Subcutaneous adipose tissue (tissue), 4 donors: Measurements from ENCODE around the gene MRPL21. TPM values are rescaled to one million over a fixed set of nuclear protein-coding genes. Genes with fewer than 3 reads are reported as not detected.

Experiments used
- total RNA-seq, 4 donors: library from RNA; depleted of rRNA; stranded (reverse); fragments of >200 nt; gene quantifications; one replicate each; pipeline ENCODE4 v1.1.0, GENCODE V29; 2016
- TF ChIP-seq, protein P1 (sequence below): fragments of 450-650 bp; IDR thresholded peaks from one replicate; pipeline ENCODE4 v1.5.1; 2016; ENCODE audit warnings: low read depth, mild to moderate bottlenecking, control low read depth, antibody characterized with exemption, moderate library complexity

Gene MRPL21
- total RNA-seq: 10 to 100 TPM; 23.5 to 47.6 (median 37.6) TPM

DNA sequence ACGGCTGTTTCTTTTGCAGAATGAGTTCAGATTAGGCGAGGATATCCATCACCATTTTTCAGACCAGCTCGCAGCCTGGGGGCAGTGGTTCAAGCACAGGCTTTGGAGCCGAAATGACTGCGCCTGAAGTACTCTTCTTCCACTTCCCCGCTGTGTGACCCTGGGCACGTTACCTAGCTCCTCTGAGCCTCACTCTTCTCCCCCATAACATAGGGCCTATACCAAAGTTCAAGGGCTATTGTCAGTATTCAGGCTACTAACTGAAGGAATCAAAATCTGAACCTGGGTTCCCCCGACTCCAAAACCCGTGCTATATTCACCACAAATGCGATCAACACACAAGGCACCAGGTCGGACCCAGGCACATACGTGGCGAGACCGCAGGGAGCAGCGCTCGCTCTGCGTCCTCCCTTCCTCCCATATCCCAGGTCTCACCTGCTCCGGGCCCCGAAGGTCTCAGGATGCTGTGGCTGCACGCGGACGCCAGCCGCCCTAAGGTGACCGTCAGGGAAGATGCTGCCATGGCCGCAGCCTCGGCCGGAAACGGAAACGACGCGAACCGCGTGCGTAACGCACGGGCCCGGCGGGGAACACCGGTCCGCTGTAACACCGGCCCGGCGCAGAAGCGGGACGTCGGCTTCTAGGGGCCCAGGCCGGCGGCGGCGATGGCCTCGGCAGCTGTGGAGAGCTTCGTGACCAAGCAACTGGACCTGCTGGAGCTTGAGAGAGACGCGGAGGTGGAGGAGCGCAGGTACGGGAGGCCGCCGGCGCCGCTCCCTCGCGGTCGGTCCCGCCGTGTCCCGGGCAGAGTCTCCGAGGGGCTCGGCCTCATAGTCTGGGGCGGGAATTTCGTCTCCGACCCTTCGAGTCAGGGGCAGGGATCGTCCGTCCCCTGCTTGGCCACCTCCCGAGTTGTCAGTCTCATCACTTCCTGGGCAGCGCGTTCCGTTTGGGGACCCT lies at the start of gene MRPL21, which contains the start of gene IGHMBP2:
MRPL21 (minus strand) TSS at position 545 of the 960 bp plus-strand sequence; CDS start at position 523, 22 bp downstream.
IGHMBP2 (plus strand) TSS at position 604 of the 960 bp plus-strand sequence; CDS start at position 666, 62 bp downstream.
- TF ChIP-seq, protein P1, sequence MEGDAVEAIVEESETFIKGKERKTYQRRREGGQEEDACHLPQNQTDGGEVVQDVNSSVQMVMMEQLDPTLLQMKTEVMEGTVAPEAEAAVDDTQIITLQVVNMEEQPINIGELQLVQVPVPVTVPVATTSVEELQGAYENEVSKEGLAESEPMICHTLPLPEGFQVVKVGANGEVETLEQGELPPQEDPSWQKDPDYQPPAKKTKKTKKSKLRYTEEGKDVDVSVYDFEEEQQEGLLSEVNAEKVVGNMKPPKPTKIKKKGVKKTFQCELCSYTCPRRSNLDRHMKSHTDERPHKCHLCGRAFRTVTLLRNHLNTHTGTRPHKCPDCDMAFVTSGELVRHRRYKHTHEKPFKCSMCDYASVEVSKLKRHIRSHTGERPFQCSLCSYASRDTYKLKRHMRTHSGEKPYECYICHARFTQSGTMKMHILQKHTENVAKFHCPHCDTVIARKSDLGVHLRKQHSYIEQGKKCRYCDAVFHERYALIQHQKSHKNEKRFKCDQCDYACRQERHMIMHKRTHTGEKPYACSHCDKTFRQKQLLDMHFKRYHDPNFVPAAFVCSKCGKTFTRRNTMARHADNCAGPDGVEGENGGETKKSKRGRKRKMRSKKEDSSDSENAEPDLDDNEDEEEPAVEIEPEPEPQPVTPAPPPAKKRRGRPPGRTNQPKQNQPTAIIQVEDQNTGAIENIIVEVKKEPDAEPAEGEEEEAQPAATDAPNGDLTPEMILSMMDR: no peak

DNA sequence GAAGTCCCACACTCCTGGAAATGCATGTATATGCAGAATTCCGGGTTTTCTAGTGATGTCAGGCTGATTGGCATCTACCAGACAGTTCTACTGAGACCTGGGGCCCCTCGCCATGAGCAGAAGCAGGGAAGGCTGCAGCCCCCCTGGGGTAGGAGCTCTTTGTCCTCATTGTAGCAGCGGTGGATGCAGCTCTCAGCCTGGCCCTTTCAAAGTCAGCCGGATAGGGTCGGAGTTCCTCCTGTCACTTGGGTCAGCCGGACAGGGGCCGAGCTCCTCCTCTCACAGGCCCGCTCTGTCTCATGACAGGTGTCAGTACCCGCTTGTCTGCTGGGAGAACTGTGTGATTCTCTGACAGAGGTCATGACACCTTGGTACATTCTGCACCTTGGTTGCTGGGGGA lies 47.1 kb upstream of the MRPL21 start:
- TF ChIP-seq, protein P1: no peak

DNA sequence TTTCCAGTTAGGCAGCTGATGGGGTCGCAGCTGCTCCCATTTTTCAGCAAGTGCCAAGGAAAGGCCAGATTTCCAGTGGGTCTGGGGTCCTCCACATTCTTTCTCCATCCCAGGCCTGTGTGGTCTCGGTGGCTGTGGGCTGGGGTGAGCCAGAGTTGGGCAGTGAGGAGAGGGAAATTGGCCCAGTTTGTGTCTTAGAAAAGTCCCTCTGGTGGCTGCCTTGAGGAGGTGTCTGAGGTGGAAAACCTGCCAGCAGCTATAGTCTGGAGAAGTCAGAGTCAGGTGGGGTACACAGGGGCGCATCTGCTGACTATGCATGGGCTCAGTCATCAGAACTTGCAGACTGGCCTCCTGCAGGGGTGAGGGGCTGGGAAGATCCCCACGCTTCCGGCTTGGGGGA lies 46.6 kb upstream of the MRPL21 start:
- TF ChIP-seq, protein P1: no peak

DNA sequence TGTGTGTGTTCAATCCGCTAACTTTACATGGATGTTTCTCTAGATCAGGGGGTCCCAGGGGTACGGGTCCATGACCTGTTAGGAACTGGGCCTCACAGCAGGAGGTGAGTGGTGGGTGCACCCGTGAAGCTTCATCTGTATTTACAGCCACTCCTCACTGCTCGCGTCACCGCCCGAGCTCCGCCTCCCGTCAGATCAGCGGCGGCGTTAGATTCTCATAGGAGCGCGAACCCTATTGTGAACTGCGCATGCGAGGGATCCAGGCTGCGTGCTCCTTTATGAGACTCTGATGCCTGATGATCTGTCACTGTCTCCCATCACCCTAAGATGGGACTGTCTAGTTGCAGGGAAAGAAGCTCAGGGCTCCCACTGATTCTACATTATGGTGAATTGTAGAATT lies 45.3 kb upstream of the MRPL21 start:
- TF ChIP-seq, protein P1: no peak

DNA sequence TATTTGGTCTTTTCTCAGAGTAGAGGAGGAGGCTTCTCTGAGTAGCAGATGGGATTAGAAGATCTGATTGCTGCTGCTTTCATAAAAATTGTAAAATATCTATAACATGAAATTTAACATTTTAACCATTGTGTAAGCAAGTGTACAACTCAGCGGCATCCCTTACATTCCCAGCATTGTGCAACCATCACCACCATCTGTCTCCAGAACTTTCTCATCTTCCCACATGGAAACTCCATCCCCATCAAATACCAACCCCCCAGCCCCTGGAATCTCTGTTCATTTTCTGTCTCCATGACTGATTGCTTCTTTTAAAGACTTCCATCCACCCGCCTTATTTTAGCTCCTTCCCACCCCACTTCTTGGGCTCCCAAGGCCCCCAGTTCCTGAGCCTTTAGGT lies 44.9 kb upstream of the MRPL21 start:
- TF ChIP-seq, protein P1: no peak

GRCh38 chr11:68947151-68947550 lies 43.5 kb upstream of the MRPL21 start:
- TF ChIP-seq, protein P1: no peak

DNA sequence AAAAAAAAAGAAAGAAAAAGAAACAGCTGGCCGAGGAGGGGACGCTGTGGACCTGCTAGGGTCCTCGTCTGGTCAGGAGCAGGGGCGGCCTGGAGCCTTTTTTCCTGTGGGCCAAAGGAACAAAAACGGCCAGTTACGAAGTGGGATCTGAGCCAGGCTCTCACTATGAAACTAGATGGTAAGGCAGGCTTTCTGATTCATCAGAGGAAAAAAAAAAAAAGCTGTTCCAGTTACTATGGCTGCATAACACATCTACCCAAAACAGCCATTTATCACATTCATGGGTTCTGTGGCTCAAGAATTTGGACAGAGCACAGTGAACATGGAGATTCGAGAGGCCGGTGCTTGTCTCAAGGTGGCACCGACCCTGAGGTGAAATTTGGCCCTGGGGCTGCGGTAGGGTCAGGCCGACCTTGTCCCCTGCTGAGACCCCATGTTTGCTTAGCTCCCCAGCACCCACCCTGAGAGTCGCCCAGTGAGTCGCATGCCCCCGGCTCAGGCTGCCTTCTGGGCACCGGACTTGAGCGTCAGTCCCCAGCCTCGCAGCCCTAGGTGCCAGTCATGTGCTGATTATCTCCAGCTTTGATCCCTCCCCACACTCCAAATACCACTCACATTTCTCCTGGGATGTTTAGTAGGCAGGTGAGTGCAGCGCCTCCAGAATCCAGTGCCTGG lies 42.9 kb upstream of the MRPL21 start:
- TF ChIP-seq, protein P1: no peak
